Sciatic nerve (tissue), 2 donors: ENCODE measurements around the gene MYO15A. TPM values are rescaled to one million over a fixed set of nuclear protein-coding genes. Genes with fewer than 3 reads are reported as not detected.
"Not testable (repeated sequence)": the region's sequence is repeated elsewhere in the genome, so short reads cannot be mapped to it uniquely, and the experiment has no call there.

Source experiments
- ATAC-seq: fragments of 200-7000 bp; cut with Tn5 transposase; one replicate; pipeline ENCODE4 v1.9.1; 2020; ENCODE audit warnings: mild to moderate bottlenecking, moderate library complexity
- DNase-seq: peaks from one replicate; pipeline ENCODE4 v3.0.0-alpha.2; 2020; ENCODE audit warnings: low spot score
- intact Hi-C: fragments of 100-400 bp; cut with DNase I; formaldehyde crosslinking; loops from one replicate; pipeline ENCODE4 v1.14.2; 2022
- total RNA-seq: library from RNA; stranded (reverse); fragmentation: NEBNext Ultra II Directional; extraction: Animal tissue kit (Norgen Biotek cat#: 25700); gene quantifications from one replicate; pipeline ENCODE4 v1.2.1, GENCODE V29; 2021
- donor health status: DM: no; HTN: no; CAD: no.
- donor health status: DM: no; HTN: no; CAD: no.

MYO15A gene
- total RNA-seq, 1 donor from 2014 or later, result 4.4 TPM

- DNase-seq (no peak), ATAC-seq (no peak)
- intact Hi-C loops, result no loop called here
Measured at GRCh38 chr17:18194804-18195203, 86.2 kb downstream of the MYO15A start.

DNA sequence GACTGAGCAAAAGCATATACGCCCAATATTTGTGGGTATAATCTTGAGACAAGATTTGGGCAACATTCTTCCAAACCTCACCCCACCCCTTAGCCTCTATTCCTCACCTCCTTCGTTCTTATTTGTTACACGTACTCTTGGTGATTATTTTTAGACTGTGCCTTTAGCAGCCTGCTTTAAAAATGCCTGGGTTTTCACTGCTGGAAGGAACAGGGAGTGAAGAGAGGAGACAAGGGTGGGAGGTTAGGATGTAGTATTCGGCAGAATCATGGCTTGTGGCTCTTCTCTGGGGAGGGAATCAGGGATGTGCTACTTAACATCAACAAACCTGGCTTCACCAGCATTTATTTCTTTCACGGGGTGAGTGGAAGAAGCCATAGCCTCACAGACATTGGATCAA, 86.7 kb downstream of the MYO15A start:
- ATAC-seq, result no peak
- intact Hi-C loops, result no loop called here
- DNase-seq, result no peak

DNA sequence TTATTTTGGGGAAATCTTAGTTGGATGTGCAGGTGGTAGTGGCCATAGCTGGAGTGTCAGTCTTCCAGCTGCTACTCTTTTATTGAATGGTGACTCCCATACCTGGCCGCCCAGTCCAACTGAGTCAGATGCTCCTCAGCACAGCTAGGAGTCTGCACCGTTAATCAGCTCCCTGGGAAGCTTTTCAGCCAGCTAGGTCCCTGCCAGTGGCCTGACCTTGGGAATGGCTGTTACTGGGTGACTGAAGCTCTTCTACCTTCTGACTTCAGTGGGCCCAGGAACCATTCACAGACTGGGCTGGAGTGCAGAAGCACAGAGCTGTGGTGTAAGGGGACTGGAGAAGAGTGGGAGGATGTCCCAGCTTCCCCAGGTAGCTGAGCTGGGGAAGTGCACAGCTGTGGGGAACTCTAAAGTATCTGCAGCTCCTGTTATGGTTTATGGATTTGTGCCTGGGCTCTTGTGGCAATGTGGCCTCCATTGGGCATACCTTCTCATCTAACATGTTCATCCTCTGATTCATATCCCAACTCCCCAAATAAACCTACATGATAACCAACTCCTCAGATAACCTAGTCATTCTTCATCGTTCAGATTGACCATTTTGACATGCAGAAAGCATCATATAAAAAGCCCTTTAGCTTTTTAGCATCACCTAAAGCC, 89.1 kb downstream of the MYO15A start:
- ATAC-seq (no peak), DNase-seq (no peak)
- intact Hi-C loops, result no loop called here

DNA sequence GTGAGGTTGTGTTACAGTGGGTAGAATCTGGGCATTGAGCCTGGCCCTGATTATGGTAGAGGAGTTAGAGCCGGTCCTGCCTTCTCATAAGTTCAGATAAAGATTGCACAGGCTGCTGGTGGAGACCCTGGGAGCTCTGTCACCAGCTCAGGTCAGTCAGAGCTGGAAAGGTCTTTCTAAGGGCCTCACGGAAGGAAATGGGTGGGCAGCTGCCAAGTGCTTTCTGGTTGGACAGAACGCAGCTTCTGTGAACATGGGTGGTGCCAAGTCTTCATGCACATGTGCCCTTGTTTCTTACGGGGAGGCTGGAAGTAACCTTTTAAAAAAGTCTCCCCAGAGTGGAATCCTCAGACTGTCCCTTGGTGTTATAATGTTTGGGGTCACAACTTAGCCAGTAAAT, 90.0 kb downstream of the MYO15A start:
- DNase-seq (no peak), ATAC-seq (no peak)
- intact Hi-C loops, result no loop called here

- ATAC-seq (no peak), DNase-seq (no peak)
- intact Hi-C loops, result no loop called here
Measured at GRCh38 chr17:18201108-18201507, 92.6 kb downstream of the MYO15A start.

GRCh38 chr17:18203308-18203707, 94.8 kb downstream of the MYO15A start:
- intact Hi-C loops, result no loop called here
- DNase-seq (no peak), ATAC-seq (no peak)

DNA sequence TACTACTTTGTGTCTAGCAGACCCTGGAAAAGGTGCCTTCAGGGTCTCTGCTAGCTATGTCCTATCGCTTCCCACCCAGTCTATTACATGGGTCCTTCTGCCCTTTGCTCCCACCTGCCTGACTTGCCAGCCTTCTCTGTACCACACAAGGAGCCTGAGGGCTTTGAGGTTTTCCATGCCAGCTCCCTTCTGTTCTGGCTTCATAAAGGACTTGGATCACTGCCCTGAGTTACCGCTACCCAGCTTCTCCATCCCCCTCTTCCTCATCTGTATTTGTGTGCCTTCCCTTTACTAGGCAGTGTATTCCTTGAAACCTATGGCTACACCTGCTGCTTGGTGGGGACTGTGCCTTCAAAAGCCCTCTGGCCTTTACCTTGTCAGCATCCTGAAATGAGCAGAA, 97.3 kb downstream of the MYO15A start:
- DNase-seq (no peak), ATAC-seq (no peak)
- intact Hi-C loops, result no loop called here

DNA sequence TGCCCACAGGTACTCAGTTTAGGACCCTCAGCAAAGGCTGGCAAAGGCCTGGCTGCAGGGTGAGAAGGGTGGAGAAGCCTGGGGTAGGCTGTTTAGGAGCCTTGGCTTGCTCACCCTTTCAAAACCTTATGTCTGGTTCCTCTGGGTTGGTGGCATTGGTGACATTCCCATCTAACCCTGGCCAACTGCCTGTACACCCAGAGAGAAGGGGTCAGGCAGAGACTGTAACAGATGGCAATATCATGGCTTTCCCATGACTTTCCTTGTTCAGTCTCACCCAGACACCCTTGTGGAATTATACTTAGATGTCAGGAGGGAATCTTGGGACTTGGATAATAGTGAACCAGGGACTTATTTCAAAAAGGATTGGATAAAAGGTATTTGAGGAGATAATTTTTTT, 98.4 kb downstream of the MYO15A start:
- no peak for ATAC-seq
- no peak for DNase-seq
- intact Hi-C loops, result no loop called here

DNA sequence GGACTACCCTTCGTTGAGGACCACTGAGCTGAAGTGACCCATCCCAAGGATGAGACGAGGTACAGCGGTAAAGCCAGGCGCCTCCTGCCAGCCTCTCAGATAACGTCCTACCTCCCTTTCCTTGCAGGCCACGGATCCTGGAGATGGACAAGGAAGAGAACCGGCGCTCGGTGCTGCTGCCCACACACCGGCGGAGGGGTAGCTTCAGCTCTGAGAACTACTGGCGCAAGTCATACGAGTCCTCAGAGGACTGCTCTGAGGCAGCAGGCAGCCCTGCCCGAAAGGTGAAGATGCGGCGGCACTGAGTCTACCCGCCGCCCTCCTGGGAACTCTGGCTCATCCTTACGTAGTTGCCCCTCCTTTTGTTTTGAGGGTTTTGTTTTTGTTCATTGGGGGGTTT, 99.5 kb downstream of the MYO15A start:
- DNase-seq (no peak), ATAC-seq (no peak)
- intact Hi-C loops, result no loop called here

DNA sequence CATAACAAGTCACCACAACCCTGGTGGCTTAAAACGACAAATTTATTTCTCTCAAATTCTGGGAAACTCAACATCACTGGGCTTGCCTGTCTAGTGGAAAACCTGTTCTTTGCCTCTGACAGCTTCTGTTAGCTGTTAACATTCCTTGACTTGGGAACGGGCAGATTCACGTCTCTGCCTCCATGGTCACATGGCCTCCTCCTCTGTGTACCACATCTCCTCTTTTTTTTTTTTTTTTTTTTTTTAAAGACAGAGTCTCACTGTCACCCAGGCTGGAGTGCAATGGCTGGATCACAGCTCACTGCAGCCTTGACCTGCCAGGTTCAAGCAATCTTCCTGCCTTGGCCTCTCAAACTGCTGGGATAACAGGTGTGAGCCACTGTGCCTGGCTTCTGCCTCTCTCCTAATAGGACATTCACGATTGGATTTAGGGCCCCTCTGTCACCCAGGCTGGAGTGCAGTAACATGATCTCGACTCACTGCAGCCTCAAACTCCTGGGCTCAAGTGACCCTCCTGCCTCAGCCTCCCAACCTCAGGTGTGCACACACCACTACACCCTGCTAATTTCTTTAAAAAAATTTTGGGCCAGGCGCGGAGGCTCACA, 105.2 kb downstream of the MYO15A start:
- intact Hi-C loops, result no loop called here
- ATAC-seq (no peak), DNase-seq (no peak)

DNA sequence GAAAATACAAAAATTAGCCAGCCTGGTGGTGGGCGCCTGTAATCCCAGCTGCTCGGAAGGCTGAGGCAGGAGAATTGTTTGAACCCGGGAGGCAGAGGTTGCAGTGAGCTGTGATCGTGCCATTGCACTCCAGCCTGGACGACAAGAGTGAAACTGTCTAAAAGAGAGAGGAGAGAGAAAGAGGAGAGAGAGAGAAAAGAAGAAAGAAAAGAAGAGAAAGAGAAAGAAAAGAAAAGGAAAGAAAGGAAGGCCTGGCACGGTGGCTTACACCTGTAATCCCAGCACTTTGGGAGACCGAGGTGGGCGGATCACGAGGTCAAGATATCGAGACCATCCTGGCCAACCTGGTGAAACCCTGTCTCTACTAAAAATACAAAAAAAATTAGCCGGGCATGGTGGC, 108.3 kb downstream of the MYO15A start:
- ATAC-seq, intact Hi-C loops, DNase-seq: not testable (repeated sequence)

DNA sequence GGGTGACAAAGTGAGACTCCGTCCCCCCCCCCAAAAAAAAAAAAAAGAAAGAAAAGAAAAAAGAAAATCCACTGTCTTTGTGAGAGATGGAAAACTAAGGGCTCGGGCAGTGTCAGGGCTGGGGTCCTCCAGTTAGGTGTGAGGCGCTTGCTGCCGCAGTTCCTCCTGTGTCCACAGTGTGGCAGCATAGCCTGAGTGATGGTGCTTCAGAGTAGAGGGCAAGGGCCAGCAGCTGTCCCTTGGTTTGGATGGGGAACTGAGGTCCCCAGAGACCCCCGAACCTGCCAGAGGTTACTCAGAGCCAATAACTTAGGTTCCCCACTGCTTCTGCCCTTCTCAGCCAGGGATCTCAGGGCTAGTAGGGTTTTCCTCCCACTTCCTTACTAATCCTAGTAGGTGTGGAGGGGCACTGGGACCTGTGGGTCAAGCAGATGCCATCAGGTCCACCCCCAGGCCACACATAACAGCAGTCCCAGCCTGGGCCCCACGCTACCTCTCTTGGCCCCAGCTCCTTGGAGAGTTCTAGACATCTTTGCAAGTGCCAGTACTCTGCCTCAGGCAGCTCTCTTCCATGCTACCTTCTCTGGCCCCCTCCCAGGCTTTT, 109.0 kb downstream of the MYO15A start:
- ATAC-seq, result peak; percentile 79

DNA sequence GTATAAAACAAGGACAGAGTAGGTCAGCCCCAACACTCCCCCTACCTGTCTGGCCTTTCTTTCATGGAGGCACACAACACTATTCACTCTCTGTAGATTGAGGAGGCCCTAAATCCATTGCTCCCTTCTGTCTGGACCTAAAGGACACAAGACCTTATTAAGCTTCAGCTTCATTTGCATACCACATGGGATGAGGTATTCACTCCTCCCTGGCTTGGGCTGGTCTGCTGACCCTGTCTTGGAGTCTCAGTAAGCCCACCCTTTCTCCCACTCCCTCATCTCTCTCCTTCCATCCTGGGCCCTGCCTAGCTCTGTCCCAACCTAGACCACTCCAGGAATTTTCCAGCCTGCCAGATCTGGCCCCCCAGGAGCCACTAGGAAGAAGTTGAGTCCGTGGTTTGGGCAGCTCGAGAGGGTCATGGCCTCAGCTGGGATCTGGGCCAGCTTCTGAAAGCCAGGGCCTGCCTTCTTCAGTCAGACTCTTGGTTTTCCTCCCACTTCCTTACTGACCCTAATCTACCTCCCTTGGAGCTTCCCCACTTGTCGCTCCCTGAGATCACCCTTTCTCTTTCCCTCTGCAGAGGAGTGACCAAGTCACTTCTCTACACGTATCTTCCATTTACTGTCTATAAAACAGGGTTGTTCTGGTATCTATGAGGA, 110.3 kb downstream of the MYO15A start:
- ATAC-seq, result peak; percentile 88
- intact Hi-C loops, result no loop called here
- DNase-seq, result peak; percentile 81

More for the DNA sequence above, 109.0 kb downstream of the MYO15A start:
- intact Hi-C loops, result no loop called here
- DNase-seq, result peak; percentile 86

GRCh38 chr17:18224053-18224386, 115.5 kb downstream of the MYO15A start:
- intact Hi-C loops, result no loop called here
- ATAC-seq (no peak), DNase-seq (no peak)

DNA sequence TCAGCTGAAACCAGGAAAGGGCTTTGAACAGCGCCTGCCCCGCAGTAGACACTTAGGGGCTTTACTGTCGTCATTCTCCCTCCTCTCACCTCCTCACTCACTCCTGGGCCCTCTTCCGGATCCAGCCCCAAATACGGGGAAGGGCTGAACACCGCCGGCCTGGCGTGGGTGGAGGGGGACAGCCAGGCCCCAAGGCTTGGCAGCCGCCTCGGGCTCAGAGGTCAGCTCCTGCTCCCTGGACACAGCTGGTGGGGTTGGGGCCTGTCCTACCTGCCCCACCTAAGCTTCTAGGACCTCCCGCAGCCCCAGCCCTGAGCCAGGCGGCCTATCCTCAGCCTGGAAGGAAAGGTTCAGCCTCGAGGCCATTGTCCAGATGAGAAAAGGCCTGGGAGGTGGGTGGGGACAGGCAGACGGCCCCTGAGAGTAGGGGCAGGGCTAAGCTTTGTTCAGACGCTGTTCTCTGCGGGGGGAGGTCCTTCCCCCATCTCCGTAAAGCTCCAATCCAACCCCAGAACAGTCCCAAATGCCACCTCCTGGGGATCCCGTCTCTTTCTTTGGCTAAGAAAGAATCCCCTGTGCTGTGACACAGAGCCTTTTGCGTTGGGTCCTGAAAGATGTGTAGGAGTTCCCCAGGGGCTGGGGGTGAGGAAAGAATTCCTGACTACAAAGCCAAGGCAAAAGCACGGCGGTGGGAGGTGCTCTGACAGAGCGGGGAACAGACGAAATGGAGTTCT, 116.0 kb downstream of the MYO15A start:
- ATAC-seq, result peak; percentile 72
- DNase-seq, result no peak
- intact Hi-C loops, result no loop called here

DNA sequence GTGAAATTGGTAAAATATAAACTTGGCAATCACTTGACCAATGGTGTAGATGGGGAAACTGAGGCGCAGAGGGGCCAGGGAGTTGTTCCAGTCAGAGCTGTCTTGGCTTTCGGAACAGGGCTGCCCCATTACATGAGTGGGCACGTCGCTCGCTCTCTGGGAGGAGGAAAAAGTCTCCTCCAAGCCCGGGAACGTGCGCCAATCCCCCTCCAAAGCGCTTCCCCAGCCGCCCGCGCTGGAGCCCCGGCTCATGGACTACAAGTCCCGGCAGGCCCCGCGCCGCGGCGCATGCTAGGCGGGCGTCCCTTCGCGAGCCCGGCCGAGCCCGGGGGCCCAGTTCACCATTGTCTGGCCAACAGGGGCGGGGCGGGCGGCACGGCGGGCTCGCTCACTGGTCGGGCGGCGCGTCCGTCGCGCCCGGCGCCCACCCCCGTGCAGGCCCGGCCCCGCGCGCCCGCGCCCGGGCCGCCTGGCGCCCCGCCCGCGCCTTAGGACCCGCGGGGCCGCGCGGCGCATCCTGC, 116.6 kb downstream of the MYO15A start, which contains the start of gene LLGL1:
Gene LLGL1, plus strand, starts transcription at position 515 of the 521 bp plus-strand sequence. CDS start 48 bp downstream, outside the sequence.
- intact Hi-C loops, result no loop called here
- peak; percentile 97 for DNase-seq
- ATAC-seq, result peak; percentile 97

GRCh38 chr17:18225642-18226283, 117.2 kb downstream of the MYO15A start:
- ATAC-seq, result peak; percentile 1
- intact Hi-C loops, result no loop called here
- DNase-seq, result no peak

DNA sequence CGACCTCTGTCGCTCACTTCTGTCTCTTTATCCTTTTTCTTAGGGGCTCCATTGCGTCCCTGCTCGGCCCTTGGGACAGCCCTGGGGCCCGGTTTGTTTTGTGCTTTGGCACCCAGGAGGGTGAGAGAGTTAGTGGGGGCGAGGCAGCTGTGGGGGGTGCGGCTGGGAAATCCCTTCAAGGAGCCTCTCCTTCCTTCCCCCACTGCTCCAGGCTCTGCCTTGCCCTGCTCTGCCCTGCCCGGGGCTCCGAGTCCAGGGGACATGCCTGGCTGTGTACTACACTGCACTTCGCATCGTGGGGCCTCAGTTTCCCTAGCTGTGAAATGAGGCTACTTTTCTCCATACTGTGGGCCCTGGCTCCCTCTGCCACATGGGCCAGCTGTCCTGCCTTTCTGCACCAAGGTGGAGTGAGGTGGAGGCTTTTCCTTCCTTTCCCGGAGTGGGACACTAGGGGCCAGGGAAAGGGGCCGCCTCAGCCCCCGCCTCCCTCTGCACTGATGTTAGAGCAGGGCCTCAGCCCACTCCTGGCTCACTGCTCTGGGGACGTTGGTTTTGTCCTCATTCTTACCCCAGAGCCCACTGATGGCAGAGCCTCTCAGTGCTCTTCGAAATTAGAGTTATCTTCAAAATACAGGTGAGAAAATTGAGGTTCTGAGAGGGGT, 117.9 kb downstream of the MYO15A start:
- DNase-seq (no peak), ATAC-seq (no peak)
- intact Hi-C loops, result no loop called here
